HG03571 (cell line): ENCODE measurements around the gene CRABP2.

Source experiments
- ATAC-seq: cut with Tn5 transposase; IDR thresholded peaks from one replicate; pipeline ENCODE4 v1.9.1; 2021; ENCODE audit not compliant: unreplicated experiment

CRABP2 gene

GRCh38 chr1:156742017-156742416, 36.6 kb upstream of the CRABP2 start:
- ATAC-seq = no peak

GRCh38 chr1:156741481-156741983, 36.1 kb upstream of the CRABP2 start:
- ATAC-seq = no peak

GRCh38 chr1:156740741-156741480, 35.5 kb upstream of the CRABP2 start, which contains the start of gene MRPL24:
TSS of gene MRPL24 (minus strand) at chr1:156741088. CDS start at chr1:156738704, 2,384 bp downstream.
- ATAC-seq = peak; percentile 73

DNA sequence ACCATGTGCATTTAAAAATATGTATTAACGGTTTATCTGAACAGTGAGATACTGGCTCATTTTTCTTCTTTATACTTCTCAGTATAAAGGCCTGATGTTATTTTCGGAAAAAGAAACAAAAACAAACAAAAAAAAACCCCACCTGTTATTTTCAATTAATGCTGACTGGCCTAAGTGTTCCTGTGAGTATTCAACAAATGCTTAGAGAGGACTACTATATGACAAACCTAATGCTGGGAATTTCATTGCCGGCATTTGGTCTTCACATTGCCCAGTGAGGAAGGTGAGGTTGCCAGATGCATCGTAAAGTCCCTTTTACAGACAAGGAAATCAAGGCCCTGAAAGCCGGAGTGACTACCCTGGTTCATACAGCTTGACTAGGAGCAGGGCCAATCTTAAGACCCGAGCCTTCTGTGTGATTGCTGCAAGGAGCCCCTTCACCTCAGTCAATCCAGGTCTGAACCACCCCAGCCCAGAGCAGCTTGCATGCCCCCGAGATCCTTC, 34.9 kb upstream of the CRABP2 start:
- ATAC-seq = no peak

GRCh38 chr1:156738916-156739315, 33.5 kb upstream of the CRABP2 start:
- no peak for ATAC-seq

- ATAC-seq = no peak
Observed at GRCh38 chr1:156738407-156738806, 33.0 kb upstream of the CRABP2 start.

DNA sequence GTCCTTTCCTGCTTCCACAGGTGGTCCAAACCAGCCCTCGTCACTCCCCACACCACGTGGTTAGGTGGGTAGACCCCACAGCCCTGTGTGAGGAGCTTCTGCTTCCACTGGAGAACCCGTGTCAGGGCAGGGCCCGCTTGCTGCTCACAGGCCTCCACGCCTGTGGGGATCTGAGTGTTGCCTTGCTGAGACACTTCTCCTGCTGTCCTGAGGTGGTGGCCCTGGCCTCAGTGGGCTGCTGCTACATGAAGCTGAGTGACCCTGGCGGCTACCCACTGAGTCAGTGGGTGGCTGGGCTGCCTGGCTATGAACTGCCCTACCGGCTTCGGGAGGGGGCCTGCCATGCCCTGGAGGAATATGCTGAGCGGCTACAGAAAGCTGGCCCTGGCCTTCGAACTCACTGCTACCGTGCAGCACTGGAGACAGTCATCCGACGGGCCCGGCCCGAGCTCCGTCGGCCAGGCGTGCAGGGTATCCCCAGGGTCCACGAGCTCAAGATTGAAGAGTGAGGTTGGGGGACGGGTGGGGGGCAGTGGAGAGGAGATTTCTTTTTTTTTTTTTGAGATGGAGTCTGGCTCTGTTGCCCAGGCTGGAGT, 28.7 kb upstream of the CRABP2 start:
- ATAC-seq = no peak

GRCh38 chr1:156728599-156729462, 23.4 kb upstream of the CRABP2 start, which contains the start of gene ISG20L2:
TSS of gene ISG20L2 (minus strand) at chr1:156728766. CDS start at chr1:156727652, 1,114 bp downstream.
- ATAC-seq = peak; percentile 83

DNA sequence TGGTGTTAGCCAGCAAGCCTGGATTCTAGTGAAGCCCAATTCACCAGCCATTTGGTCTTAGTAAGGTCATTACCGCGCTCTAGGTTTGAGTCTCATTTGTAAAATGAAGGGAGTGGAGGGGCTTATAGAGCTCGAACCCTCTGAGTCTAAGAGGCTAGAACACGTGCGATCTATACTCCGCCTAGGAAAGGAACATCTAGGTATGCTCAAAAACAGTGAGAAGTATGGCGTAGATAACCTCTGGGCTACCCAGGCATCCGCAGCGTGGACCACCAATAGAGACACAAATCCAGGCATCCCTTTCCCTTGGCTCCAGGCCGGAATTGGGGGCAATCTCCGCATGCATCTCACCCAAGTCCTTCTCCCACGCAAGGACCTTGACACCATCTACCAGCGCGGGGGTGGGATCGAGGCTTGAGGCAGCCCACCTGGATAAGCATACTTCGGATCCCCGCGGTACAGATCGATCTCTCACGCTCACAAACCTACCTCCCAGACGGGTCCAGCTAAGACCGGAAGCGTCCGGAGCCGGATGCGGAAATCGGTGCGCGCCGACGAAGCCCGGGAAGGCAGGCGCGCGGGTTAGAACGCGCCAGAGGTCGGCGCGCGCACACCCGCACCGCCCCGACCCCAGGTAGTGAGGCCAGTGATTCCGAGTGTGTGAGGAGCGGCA, 22.7 kb upstream of the CRABP2 start, which contains the start of gene METTL25B:
TSS of gene METTL25B (plus strand) at position 544 of the 673 bp plus-strand sequence. CDS start 636 bp downstream, outside the sequence.
- peak; percentile 40 for ATAC-seq

- no peak for ATAC-seq
Observed at GRCh38 chr1:156727492-156727891, 22.1 kb upstream of the CRABP2 start.

GRCh38 chr1:156726549-156727226, 21.3 kb upstream of the CRABP2 start:
- ATAC-seq = no peak

DNA sequence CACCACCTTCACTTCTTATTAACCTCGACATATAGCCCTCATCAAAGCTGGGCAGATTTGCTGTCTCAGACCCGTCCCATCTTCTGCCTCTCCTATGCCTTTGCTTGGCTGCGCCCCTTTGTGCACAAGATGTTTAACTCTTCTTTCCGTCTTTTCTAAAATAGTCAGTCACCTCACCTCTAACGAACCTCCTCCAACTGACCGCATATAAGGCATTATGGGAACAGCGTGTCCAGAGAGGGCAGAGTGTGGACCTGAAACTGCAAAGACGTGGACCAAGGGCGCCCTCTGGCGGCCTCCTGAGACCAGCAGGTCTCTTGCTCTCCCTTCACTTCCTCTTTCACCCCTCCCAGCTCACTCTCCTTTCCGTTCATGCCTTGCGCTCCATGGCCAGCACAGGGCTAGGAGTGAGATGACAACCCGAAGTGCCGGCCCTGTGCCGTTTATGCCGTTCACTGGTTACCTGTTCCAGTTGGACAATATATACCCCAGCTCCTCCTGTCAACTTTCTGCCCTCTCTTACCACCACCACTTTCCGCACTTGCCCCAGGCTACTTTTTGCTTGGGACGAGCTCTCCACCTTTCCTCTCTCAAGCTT, 20.4 kb upstream of the CRABP2 start:
- ATAC-seq = peak; percentile 29

DNA sequence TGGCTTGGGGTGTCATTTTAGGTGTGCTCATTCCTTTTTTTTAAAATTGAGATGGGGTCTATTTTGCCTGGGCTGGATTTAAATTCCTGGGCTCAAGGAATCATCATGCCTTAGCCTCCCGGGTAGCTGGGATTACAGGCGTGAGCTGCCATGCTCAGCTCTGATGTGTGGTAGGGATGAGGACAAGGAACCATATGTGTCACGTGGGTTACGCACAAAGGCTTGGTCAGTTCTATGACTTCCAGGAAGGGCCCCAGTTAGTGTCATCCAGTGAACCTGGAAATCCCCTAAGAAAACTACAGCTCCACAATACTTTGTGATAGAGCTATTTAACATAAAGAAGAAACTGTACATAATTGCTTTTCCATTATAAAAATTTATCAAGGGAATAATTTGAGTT, 16.2 kb upstream of the CRABP2 start:
- ATAC-seq = no peak

- no peak for ATAC-seq
Observed at GRCh38 chr1:156721131-156721530, 15.7 kb upstream of the CRABP2 start.

DNA sequence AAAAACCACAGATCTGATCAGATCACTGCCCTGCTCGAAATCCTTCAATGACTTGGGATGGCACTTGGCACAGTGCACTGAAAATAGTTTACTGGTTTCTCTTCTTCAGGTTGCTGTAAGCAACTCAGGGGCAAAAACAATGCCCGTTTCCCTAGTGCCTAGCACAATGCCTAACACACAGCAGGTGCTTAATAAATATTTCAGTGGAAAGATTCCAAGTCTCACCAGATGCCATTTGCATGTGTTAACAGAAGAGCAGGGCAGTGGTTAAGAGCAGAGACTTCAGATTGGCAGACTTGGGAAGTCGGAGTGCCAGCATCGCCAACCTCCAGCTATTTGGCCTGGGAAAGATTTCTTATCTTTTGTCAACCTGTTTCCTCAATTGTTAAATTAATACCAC, 12.0 kb upstream of the CRABP2 start:
- ATAC-seq = no peak

- ATAC-seq = no peak
Observed at GRCh38 chr1:156714830-156715229, 9.4 kb upstream of the CRABP2 start.

- no peak for ATAC-seq
Observed at GRCh38 chr1:156712626-156713025, 7.2 kb upstream of the CRABP2 start.

DNA sequence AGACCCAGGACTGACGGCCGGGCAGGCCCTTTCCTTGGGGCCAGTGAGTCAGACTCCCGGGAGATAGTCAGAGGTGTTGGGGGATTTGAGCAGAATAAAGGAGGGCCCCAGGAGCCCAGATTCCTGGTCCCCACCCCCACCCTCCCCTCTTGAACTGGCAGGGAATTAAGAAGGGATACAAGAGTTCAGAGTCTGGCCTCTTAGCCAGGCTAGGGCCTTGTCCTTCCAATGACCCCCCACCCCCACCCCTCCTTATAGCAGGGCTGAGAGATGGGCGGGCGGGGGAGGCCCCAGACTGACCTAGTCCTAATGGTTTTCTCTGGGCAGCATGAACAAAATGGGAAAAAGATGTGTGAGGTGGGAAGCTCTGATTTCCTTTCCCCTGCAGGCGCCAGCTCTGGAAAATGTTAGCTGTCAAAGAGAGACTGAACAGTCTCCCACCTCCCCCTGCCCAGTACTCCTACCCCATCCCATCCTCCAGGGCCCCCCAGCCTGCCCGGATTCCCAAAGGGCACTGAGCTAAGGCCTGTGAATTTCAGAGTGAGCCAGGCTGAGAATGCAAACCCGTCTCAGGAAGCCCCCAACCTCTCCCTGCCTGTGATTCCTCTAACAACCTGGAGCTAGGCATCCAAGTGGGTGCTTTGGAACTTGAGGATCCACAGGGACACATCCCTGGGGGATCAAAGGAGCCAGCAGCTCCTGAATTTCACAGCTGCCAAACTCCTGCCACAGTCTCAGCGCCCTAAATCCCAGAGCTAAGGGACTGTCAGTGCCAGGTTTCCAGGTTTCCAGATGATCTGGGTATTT, 5.8 kb upstream of the CRABP2 start:
- ATAC-seq = no peak
